GM12878 (cell line): ENCODE data around the gene SPARC. TPM values are rescaled to one million over a fixed set of nuclear protein-coding genes. Genes with fewer than 3 reads are reported as not detected.

ENCODE experiments used
- ATAC-seq: fragments of 200-7000 bp; cut with Tn5 transposase; 3 replicates; pipeline ENCODE4 v1.9.1; 2020; ENCODE audit warnings: mild to moderate bottlenecking, moderate library complexity
- BruUV-seq: library from RNA; stranded (reverse); fragments of 400-500 nt; replicated peaks from 2 replicates; lab custom pipeline; 2021; lab: Mats Ljungman, UMichigan
- CTCF ChIA-PET: fragments of 300-600 bp; sonication (Branson Sonifier 250); formaldehyde crosslinking; extraction: SDS; loops from one replicate; lab custom pipeline; 2021; ENCODE audit warnings: inconsistent platforms; lab: Yijun Ruan, JAX
- POLR2A ChIA-PET: fragments of 350-600 bp; formaldehyde crosslinking; extraction: SDS; loops from one replicate; lab custom pipeline; 2021; ENCODE audit warnings: inconsistent platforms; lab: Charles Lee
- RAD21 ChIA-PET: fragments of 300-600 bp; sonication (Branson Sonifier 250); formaldehyde crosslinking; loops from one replicate; lab custom pipeline; 2023; ENCODE audit warnings: antibody characterized with exemption; ENCODE audit not compliant: unreplicated experiment; lab: Charles Lee
- SMC1A ChIA-PET: fragments of 300-600 bp; sonication (Branson Sonifier 250); formaldehyde crosslinking; loops from one replicate; lab custom pipeline; 2023; ENCODE audit not compliant: unreplicated experiment, uncharacterized antibody; lab: Charles Lee
- DNase-seq: peaks from one replicate; pipeline ENCODE4 v3.0.0-alpha.2; 2011; ENCODE audit warnings: low read depth, low spot score
- FAIRE-seq: peaks from 3 replicates; lab custom pipeline; 2011; peaks lifted over from hg19 to GRCh38; lab: Jason Lieb, UNC
- H2AFZ ChIP-seq: 2 replicates; pipeline ENCODE4 v1.6.0; 2011; ENCODE audit warnings: low read depth, low read length, control low read depth; ENCODE audit not compliant: control insufficient read depth
- H3K27ac ChIP-seq: 2 replicates; pipeline ENCODE4 v1.5.1; 2011; ENCODE audit warnings: control low read depth; ENCODE audit not compliant: control insufficient read depth, insufficient read depth
- H3K27me3 ChIP-seq, 2 experiments: replicated peaks in 1 of 2; 2 replicates each; pipeline versions ENCODE4 v1.6.0 to v1.6.1; 2011; ENCODE audit warnings: low read length in 1 of 2; ENCODE audit not compliant: control insufficient read depth in 2 of 2, insufficient read depth in 2 of 2
- H3K36me3 ChIP-seq, 2 experiments: 2 replicates each; pipeline ENCODE4 v1.5.1; 2011; ENCODE audit warnings: low read length in 1 of 2; ENCODE audit not compliant: control insufficient read depth in 2 of 2, insufficient read depth in 2 of 2
- H3K4me1 ChIP-seq: 2 replicates; pipeline ENCODE4 v1.6.1; 2011; ENCODE audit warnings: mild to moderate bottlenecking, low read length, moderate library complexity, mixed read lengths; ENCODE audit not compliant: control insufficient read depth, insufficient read depth
- H3K4me2 ChIP-seq: 2 replicates; pipeline ENCODE4 v1.6.0; 2011; ENCODE audit warnings: control low read depth; ENCODE audit not compliant: control insufficient read depth, insufficient read depth
- H3K4me3 ChIP-seq: fragments of 200-600 bp; sonication (generic); 2 replicates; pipeline ENCODE4 v1.5.1; 2016
- H3K79me2 ChIP-seq: 2 replicates; pipeline ENCODE4 v1.6.0; 2011; ENCODE audit warnings: low read length; ENCODE audit not compliant: control insufficient read depth, insufficient read depth
- H3K9ac ChIP-seq: 2 replicates; pipeline ENCODE4 v1.8.0; 2011; ENCODE audit warnings: low read length, control low read depth, mixed read lengths; ENCODE audit not compliant: control insufficient read depth, insufficient read depth
- H3K9me3 ChIP-seq: replicated peaks from 3 replicates; pipeline ENCODE4 v1.5.1; 2011; ENCODE audit warnings: mild to moderate bottlenecking, low read length; ENCODE audit not compliant: control insufficient read depth, insufficient read depth
- H4K20me1 ChIP-seq: 2 replicates; pipeline ENCODE4 v1.6.0; 2011; ENCODE audit not compliant: control insufficient read depth, insufficient read depth
- BACH1 ChIP-seq: fragments of 450-650 bp; IDR thresholded peaks from 2 replicates; pipeline ENCODE4 v1.6.1; 2017; ENCODE audit warnings: mild to moderate bottlenecking, borderline replicate concordance
- FOXM1 ChIP-seq: IDR thresholded peaks from 2 replicates; pipeline ENCODE4 v1.6.1; 2012; ENCODE audit warnings: low read depth, mild to moderate bottlenecking, inconsistent platforms, low read length, moderate library complexity
- JUND ChIP-seq: IDR thresholded peaks from 2 replicates; pipeline ENCODE4 v1.6.1; 2012; ENCODE audit warnings: low read depth, mild to moderate bottlenecking, low read length, improper control_type of control experiment, moderate library complexity
- KAT2A ChIP-seq: conservative IDR thresholded peaks from 2 replicates; pipeline ENCODE4 v1.6.1; 2011; ENCODE audit warnings: low read depth, low read length; ENCODE audit not compliant: control insufficient read depth
- NBN ChIP-seq: fragments of 450-650 bp; IDR thresholded peaks from 2 replicates; pipeline ENCODE4 v1.6.1; 2016
- PML ChIP-seq: IDR thresholded peaks from 2 replicates; pipeline ENCODE4 v1.6.1; 2012; ENCODE audit warnings: low read length, inconsistent platforms
- POLR2AphosphoS2 ChIP-seq: IDR thresholded peaks from 2 replicates; pipeline ENCODE4 v1.6.1; 2011; ENCODE audit warnings: low read depth, mild to moderate bottlenecking, low read length, improper control_type of control experiment, moderate library complexity
- ZBED1 ChIP-seq: IDR thresholded peaks from 2 replicates; pipeline ENCODE4 v1.6.1; 2016; ENCODE audit warnings: borderline replicate concordance
- ZNF384 ChIP-seq: IDR thresholded peaks from 2 replicates; pipeline ENCODE4 v1.6.1; 2012; ENCODE audit warnings: low read depth, mild to moderate bottlenecking, low read length, improper control_type of control experiment, borderline replicate concordance
- WGBS: methylation state at CpG from one replicate; pipeline ENCODE4 v1.1.6; 2016; ENCODE audit warnings: low lambda C conversion rate; ENCODE audit not compliant: insufficient replicate concordance, insufficient coverage; ENCODE audit errors: missing lambda C conversion rate; 5-methylcytosine and 5-hydroxymethylcytosine counted together
- in situ Hi-C: fragments of 300-500 bp; cut with MboI; formaldehyde crosslinking; loops from 9 replicates; pipeline ENCODE4 v1.14.3; 2018; ENCODE audit warnings: mixed read lengths
- intact Hi-C: fragments of 100-400 bp; cut with micrococcal nuclease; formaldehyde crosslinking; loops from one replicate; pipeline ENCODE4 v1.14.2; 2022; ENCODE audit not compliant: unreplicated experiment
- polyA plus RNA-seq, 11 experiments: library from polyadenylated mRNA; depleted of rRNA in 4 of 11; unstranded in 6 of 11; stranded (reverse) in 5 of 11; fragments of >200 nt; fragmentation: Nextera tagmentation in 4 of 11; fragmentation: Illumina TruSeq in 1 of 11; extraction: Ambion mirVana in 4 of 11; extraction: Trizol in 1 of 11; gene quantifications; 1 replicate in 1 of 11; 2 replicates in 10 of 11; pipeline versions ENCODE4 v1.2.1 to v1.2.3, GENCODE V29; 2011 to 2016; ENCODE audit warnings: inconsistent platforms in 2 of 11, missing spikeins in 2 of 11, low read depth in 1 of 11
- total RNA-seq, 4 experiments: library from RNA; depleted of rRNA in 3 of 4; stranded (reverse); fragments of >200 nt in 3 of 4; fragmentation: Illumina TruSeq in 1 of 4; extraction: Trizol in 1 of 4; gene quantifications; 2 replicates each; pipeline versions ENCODE4 v1.2.1 to v1.2.3, GENCODE V29; 2013 to 2021
- TF ChIP-seq, protein P1 (sequence below): IDR thresholded peaks from 2 replicates; pipeline ENCODE4 v1.6.1; 2011; ENCODE audit warnings: low read depth, mild to moderate bottlenecking, low read length, moderate library complexity, borderline replicate concordance; ENCODE audit errors: extremely low read depth

SPARC gene
- total and polyA plus RNA-seq, 10 of the 15 experiments (the other 5 are each of a cell fraction or from before 2014, with no cell fraction given), result 29.6 to 154 (median 57.0) TPM

DNA sequence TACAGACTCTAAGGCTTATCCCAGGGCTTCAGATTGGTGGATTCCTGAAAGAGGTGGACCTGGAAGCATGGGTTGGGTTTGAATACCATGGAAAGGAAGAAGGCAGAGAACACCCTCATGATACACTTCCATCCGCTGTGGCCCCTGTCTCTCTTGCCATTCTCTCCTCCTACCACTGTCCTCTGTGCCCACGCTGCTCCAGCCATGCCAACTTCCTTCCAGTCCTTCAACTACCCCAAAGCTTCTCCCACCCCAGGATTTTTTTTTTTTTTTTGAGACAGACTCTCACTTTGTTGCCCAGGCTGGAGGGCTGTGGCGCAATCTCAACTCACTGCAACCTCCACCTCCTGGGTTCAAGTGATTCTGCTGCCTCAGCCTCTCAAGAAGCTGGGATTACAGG, 1.7 kb upstream of the SPARC start (continued):
- TF ChIP-seq, protein P1, sequence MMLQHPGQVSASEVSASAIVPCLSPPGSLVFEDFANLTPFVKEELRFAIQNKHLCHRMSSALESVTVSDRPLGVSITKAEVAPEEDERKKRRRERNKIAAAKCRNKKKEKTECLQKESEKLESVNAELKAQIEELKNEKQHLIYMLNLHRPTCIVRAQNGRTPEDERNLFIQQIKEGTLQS, result no peak
- no peak for TF ChIP-seq JUND
- no peak for TF ChIP-seq BACH1
- no peak for TF ChIP-seq POLR2AphosphoS2
- no peak for TF ChIP-seq ZNF384

DNA sequence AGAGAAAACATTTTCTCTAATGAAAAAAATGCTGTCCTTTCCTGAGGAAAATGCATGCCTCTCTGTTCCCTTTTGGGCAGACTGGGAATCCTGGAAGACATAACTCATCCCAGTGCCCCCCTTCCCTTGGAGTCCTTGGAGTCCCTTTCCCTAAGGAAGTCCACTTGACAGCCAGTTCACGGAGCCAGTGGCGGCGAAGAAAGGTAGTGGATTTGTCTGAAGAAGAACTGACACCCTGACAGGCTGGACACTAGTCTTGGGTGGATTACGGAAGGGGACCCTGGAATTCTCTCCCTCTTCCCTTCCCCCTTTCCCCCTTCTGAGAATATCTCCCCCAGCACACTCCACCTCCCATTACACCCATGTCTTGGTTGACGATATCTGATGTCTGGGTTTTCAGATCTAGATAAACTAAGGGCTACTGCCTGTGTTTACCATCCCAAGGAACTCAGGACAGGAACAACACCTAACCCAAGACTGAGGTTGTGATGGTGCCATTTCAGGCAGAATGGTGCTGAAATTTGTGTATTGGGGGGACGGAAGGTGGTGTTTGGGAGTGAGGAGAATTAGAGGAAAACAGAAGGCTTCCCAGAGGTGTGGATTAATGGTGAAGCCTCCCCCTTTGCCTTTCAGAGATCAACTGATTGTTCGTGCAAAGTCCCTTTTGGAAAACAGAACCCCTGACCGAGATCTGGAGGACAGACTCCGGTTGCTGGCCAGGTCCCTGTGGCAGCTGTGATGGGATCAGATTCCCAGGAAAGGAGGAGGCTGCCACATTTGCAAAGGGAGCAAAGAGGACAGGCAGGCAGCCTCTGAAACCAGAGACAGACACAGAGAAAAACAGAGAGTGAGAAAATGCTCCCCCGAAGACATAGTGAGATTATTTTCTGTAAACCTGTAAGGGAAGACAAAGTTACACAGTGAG, 704 bp downstream of the SPARC start:
- 56% methylated on average over 10 of the region's 10 CpGs for WGBS
- intact Hi-C loops (loop anchor here (2.0 kb wide), 1 partner anchor 23 kb away; no protein-coding TSS in a partner anchor), in situ Hi-C loops (no loop called here)
- ChIA-PET SMC1A (interaction anchor here (1.2 to 1.6 kb wide), 2 partner anchors 19 to 25 kb away, joined by 3 to 4 read pairs; no protein-coding TSS in a partner anchor), POLR2A (no interaction called here), RAD21 (interaction anchor here (1.0 kb wide), 1 partner anchor 34 kb away, joined by 3 read pairs; no protein-coding TSS in a partner anchor)
- Histone ChIP-seq H3K4me3 (peak overlapping the region; percentile 88), H3K4me2 (peak overlapping the region; percentile 60), H3K27me3 (no peaks in the 10 kb centered on the region), H3K9ac (peak overlapping the region; percentile 37), H2AFZ (peak overlapping the region; percentile 81), H3K27ac (peak overlapping the region; percentile 52), H4K20me1 (no peaks in the 10 kb centered on the region)
- no peak; the same call in 2 of the 3 replicates for ATAC-seq
- TF ChIP-seq FOXM1 (no peak), PML (no peak), KAT2A (no peak), NBN (no peak), ZBED1 (no peak), POLR2AphosphoS2 (no peak)
- TF ChIP-seq, all 136 proteins: peak for 0
- DNase-seq, result no peak
- Histone ChIP-seq H3K79me2 (peaks cover 31% of the 10 kb centered on the region), H3K4me1 (peaks cover 10% of the 10 kb centered on the region), H3K36me3 (no peaks in the 10 kb centered on the region), H3K9me3 (no peaks in the 10 kb centered on the region)
- TSS peak; percentile 74 for BruUV-seq
- FAIRE-seq, result no peak
- CTCF ChIA-PET, result no interaction called here
